Stimulated activated CD4-positive, alpha-beta T cell treated with anti-CD3 and anti-CD28 coated beads, Interleukin-1b, Interleukin-23, amount 100 ng/mL, for 48 hours (primary cell): Measurements from ENCODE around the gene IFNGR2.
"Not testable (repeated sequence)": the region's sequence is repeated elsewhere in the genome, so short reads cannot be mapped to it uniquely, and the experiment has no call there.

Experiments
- DNase-seq: peaks from one replicate; pipeline ENCODE4 v3.0.0-alpha.2; 2020

The IFNGR2 gene

GRCh38 chr21:33403786-33404585 lies 773 bp downstream of the IFNGR2 start:
- DNase-seq = peak; percentile 19

- DNase-seq = peak; percentile 25
These were observed 3.3 kb downstream of the IFNGR2 start for GRCh38 chr21:33406493-33406892.

- DNase-seq = no peak
These were observed 8.8 kb downstream of the IFNGR2 start for GRCh38 chr21:33411949-33412430.

- DNase-seq = not testable (repeated sequence)
These were observed 9.2 kb downstream of the IFNGR2 start for GRCh38 chr21:33412439-33412831.

GRCh38 chr21:33412832-33413519 lies 9.8 kb downstream of the IFNGR2 start:
- no peak for DNase-seq

- DNase-seq = no peak
These were observed 10.9 kb downstream of the IFNGR2 start for GRCh38 chr21:33414068-33414467.

- DNase-seq = no peak
These were observed 11.7 kb downstream of the IFNGR2 start for GRCh38 chr21:33414926-33415325.

- no peak for DNase-seq
These were observed 15.5 kb downstream of the IFNGR2 start for GRCh38 chr21:33418691-33419090.

GRCh38 chr21:33419538-33420123 lies 16.4 kb downstream of the IFNGR2 start:
- DNase-seq = no peak

- no peak for DNase-seq
These were observed 18.6 kb downstream of the IFNGR2 start for GRCh38 chr21:33421713-33422393.

GRCh38 chr21:33424214-33424613 lies 21.0 kb downstream of the IFNGR2 start:
- no peak for DNase-seq

- no peak for DNase-seq
These were observed 22.6 kb downstream of the IFNGR2 start for GRCh38 chr21:33425825-33426224.

- no peak for DNase-seq
These were observed 23.8 kb downstream of the IFNGR2 start for GRCh38 chr21:33427051-33427450.

GRCh38 chr21:33428669-33429068 lies 25.5 kb downstream of the IFNGR2 start:
- DNase-seq = no peak

- DNase-seq = no peak
These were observed 27.6 kb downstream of the IFNGR2 start for GRCh38 chr21:33430858-33431257.

- DNase-seq = no peak
These were observed 29.3 kb downstream of the IFNGR2 start for GRCh38 chr21:33432496-33432895.

- DNase-seq = no peak
These were observed 29.8 kb downstream of the IFNGR2 start for GRCh38 chr21:33433001-33433400.

GRCh38 chr21:33433425-33434114 lies 30.4 kb downstream of the IFNGR2 start:
- no peak for DNase-seq

GRCh38 chr21:33434770-33435360 lies 31.7 kb downstream of the IFNGR2 start:
- peak; percentile 21 for DNase-seq

- no peak for DNase-seq
These were observed 33.9 kb downstream of the IFNGR2 start for GRCh38 chr21:33437140-33437539.

GRCh38 chr21:33441489-33442477 lies 38.6 kb downstream of the IFNGR2 start:
- no peak for DNase-seq
